GM23248 (cell line): ENCODE data around the gene PRXL2A.

Source experiments
- EZH2 ChIP-seq: fragments of 200-600 bp; sonication (generic); IDR thresholded peaks from 2 replicates; pipeline ENCODE4 v1.6.1; 2018; ENCODE audit warnings: antibody characterized with exemption, mild to moderate bottlenecking; ENCODE audit not compliant: insufficient read depth, poor library complexity, severe bottlenecking
- EZH2phosphoT487 ChIP-seq: fragments of 200-600 bp; sonication (generic); IDR thresholded peaks from 2 replicates; pipeline ENCODE4 v1.6.1; 2018; ENCODE audit warnings: antibody characterized with exemption, moderate library complexity, mild to moderate bottlenecking, low read depth; ENCODE audit not compliant: insufficient read depth

GRCh38 chr10:80410578-80411145, 2.3 kb downstream of the PRXL2A start:
- TF ChIP-seq EZH2 (no peak), EZH2phosphoT487 (no peak)
